ENCODE measurements around the gene PPP2R5E. TPM values are rescaled to one million over a fixed set of nuclear protein-coding genes. Genes with fewer than 3 reads are reported as not detected.

PPP2R5E gene
- total and polyA plus RNA-seq, 8 donors = 33.4 to 45.3 (median 38.5) TPM

DNA sequence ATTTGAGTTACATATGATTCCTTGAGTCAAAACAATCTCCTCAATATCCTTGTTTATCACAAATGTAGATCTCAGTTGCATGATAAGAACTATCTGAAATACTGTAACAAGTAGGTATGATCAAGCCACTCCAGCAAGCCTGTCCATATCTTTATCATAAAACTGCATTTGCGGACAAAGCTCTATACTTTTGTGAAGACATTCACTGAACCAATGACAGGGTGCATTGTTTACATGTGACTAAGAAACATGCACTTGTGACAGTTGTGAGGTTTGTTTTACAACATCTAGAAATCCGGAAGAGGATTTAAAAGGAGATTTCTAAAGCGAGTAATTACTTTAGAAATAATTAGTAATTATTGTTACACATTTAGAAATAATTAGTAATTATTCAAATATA is 111.7 kb downstream of the PPP2R5E start:
- Histone ChIP-seq H3K36me3 (no peaks in the 10 kb centered on the region), H3K27ac (no peak overlapping the region), H3K4me3 (no peak overlapping the region), H3K9me3 (no peaks in the 10 kb centered on the region), H3K4me1 (peaks cover 12 to 25% of the 10 kb centered on the region in 2 donors), H3K27me3 (no peaks in the 10 kb centered on the region)
- ATAC-seq (no peak), DNase-seq (no peak)
- TF ChIP-seq, protein P1, sequence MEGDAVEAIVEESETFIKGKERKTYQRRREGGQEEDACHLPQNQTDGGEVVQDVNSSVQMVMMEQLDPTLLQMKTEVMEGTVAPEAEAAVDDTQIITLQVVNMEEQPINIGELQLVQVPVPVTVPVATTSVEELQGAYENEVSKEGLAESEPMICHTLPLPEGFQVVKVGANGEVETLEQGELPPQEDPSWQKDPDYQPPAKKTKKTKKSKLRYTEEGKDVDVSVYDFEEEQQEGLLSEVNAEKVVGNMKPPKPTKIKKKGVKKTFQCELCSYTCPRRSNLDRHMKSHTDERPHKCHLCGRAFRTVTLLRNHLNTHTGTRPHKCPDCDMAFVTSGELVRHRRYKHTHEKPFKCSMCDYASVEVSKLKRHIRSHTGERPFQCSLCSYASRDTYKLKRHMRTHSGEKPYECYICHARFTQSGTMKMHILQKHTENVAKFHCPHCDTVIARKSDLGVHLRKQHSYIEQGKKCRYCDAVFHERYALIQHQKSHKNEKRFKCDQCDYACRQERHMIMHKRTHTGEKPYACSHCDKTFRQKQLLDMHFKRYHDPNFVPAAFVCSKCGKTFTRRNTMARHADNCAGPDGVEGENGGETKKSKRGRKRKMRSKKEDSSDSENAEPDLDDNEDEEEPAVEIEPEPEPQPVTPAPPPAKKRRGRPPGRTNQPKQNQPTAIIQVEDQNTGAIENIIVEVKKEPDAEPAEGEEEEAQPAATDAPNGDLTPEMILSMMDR (IDR thresholded peaks at IDR 0.05) = no peak
- intact Hi-C loops (cut with DNase I) = no loop called here

DNA sequence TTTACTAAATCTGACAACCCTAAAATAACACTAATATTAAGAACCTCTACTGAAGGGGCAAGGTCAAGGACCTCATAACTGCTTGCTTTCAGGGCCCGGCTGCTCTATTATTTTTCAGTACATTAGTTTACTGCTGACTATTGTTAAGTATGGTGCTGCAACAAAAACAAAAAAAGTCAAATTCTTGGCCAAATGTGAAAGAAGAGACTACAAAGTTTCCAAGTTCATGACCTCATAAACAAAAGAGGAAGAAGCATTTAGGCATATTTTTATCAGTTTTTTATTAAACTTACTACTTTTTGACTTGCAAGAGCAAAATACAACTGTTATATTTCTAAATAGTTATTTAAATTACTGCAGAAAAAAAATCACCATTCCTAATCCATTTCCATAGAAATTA is 114.7 kb downstream of the PPP2R5E start:
- no peaks in the 10 kb centered on the region for H3K36me3 ChIP-seq
- H3K27me3 ChIP-seq = no peaks in the 10 kb centered on the region
- intact Hi-C loops (cut with DNase I) = no loop called here
- ATAC-seq (no peak), DNase-seq (no peak)
- TF ChIP-seq, protein P1 (IDR thresholded peaks at IDR 0.05) = no peak
- peaks cover 0 to 11% of the 10 kb centered on the region in 2 donors for H3K4me1 ChIP-seq
- H3K27ac ChIP-seq = no peak overlapping the region
- no peaks in the 10 kb centered on the region for H3K9me3 ChIP-seq
- no peak overlapping the region for H3K4me3 ChIP-seq

DNA sequence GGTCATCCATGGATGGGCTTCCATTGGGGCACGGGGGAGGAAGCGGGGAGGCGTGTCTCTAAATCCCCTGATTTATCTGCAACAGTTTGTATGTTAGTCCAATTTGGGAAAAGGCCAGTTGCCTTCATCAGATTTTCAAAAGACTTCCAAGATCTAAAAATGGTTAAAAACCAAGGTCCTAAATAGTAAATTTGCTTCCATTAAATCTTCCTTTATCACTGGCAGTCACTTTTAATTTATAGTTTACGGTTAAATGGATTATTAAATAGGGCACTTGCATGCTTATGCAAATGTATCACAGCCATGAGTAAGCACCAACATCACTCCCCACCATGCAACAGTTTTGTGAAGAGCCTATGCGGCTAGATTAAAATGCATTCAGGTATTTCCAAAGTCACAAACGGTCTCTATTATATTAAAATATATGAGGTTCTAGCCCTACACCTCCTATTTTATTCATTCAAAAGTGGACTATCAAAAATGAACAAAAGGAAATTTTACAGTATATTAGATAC is 116.3 kb downstream of the PPP2R5E start:
- TF ChIP-seq, protein P1 (IDR thresholded peaks at IDR 0.05) = no peak
- H3K27ac ChIP-seq = no peak overlapping the region
- intact Hi-C loops (cut with DNase I) = no loop called here
- DNase-seq (no peak), ATAC-seq (no peak)
- H3K36me3 ChIP-seq = peaks cover 0 to 2% of the 10 kb centered on the region in 2 donors
- H3K4me1 ChIP-seq = peaks cover 0 to 2% of the 10 kb centered on the region in 2 donors
- H3K9me3 ChIP-seq = no peaks in the 10 kb centered on the region
- H3K4me3 ChIP-seq = no peak overlapping the region
- no peaks in the 10 kb centered on the region for H3K27me3 ChIP-seq

DNA sequence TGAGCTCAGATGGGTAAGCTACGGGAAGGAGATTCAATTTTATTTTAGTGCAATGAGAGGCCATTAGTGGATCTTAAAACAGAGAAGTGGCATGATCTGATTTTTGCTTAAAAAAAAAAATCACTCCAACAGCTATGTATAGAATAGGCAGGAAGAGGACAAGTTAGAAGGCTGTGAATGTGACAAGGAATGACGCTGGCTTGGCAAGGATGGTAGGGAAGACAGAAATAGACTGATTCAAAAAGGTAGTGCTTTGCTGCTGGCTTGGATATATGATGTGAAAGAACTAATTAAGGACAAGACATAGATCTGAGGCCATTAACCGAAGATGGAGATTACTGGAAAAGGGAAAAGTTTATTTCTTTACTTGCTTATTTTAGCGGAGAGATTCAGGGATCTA is 119.3 kb downstream of the PPP2R5E start:
- no peak for ATAC-seq
- TF ChIP-seq, protein P1 (IDR thresholded peaks at IDR 0.05) = no peak

DNA sequence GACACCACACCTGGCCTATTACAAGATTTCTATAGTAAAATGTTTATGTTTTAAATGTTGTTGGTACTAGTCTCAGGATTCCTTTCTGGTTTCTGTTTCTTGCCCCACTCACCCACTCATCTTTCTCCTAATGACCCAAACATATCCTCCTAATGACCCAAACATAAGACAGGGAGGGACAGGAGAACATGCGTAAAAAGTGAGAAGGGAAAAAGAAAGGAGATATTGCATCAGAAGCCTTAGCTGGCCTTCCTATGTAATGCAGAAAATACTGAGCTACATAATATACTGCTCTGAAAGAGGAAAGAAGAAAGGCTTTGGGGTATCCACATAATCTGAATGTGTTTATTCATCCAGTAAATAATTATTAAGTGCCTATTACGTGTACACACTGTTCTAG is 119.8 kb downstream of the PPP2R5E start:
- no peaks in the 10 kb centered on the region for H3K9me3 ChIP-seq
- H3K4me3 ChIP-seq = no peak overlapping the region
- TF ChIP-seq, protein P1 (IDR thresholded peaks at IDR 0.05) = no peak
- no peaks in the 10 kb centered on the region for H3K4me1 ChIP-seq
- ATAC-seq (no peak), DNase-seq (no peak)
- intact Hi-C loops (cut with DNase I) = no loop called here
- no peaks in the 10 kb centered on the region for H3K27me3 ChIP-seq
- H3K27ac ChIP-seq = no peak overlapping the region
- peaks cover 0 to 27% of the 10 kb centered on the region in 2 donors for H3K36me3 ChIP-seq

More for the DNA sequence above, 119.3 kb downstream of the PPP2R5E start:
- no peaks in the 10 kb centered on the region for H3K27me3 ChIP-seq
- H3K4me1 ChIP-seq = no peaks in the 10 kb centered on the region
- peaks cover 0 to 26% of the 10 kb centered on the region in 2 donors for H3K36me3 ChIP-seq
- no peak for DNase-seq
- no peaks in the 10 kb centered on the region for H3K9me3 ChIP-seq
- no peak overlapping the region for H3K27ac ChIP-seq
- no peak overlapping the region for H3K4me3 ChIP-seq
- intact Hi-C loops (cut with DNase I) = no loop called here

All from left lung (tissue), 10 donors.